Neural cell (in vitro differentiated cells): ENCODE data around the gene TTN. TPM values are rescaled to one million over a fixed set of nuclear protein-coding genes. Genes with fewer than 3 reads are reported as not detected.

Experiments
- H2AFZ ChIP-seq: fragments of 200-600, 300-800 bp; sonication (generic), shearing (Covaris generic); 2 replicates; pipeline ENCODE4 v1.6.0; 2014; ENCODE audit warnings: low read depth, mild to moderate bottlenecking, antibody characterized with exemption, low read length, moderate library complexity
- H3F3A ChIP-seq: fragments of 200-600 bp; shearing (Covaris generic); 2 replicates; pipeline ENCODE4 v1.6.1; 2016; ENCODE audit warnings: mild to moderate bottlenecking, moderate library complexity, mixed read lengths, antibody characterized with exemption, low read length; ENCODE audit not compliant: insufficient read depth, poor library complexity, severe bottlenecking
- H3K27ac ChIP-seq: fragments of 200-600, 300-800 bp; sonication (generic), shearing (Covaris generic); 2 replicates; pipeline ENCODE4 v1.5.1; 2014; ENCODE audit warnings: mild to moderate bottlenecking, low read length, moderate library complexity
- H3K27me3 ChIP-seq: fragments of 300-800, 200-600 bp; sonication (generic), shearing (Covaris generic); 2 replicates; pipeline ENCODE4 v1.6.0; 2014; ENCODE audit warnings: mild to moderate bottlenecking, low read depth, low read length, moderate library complexity; ENCODE audit not compliant: insufficient read depth
- H3K36me3 ChIP-seq: fragments of 300-800, 200-600 bp; sonication (generic), shearing (Covaris generic); 2 replicates; pipeline ENCODE4 v1.5.1; 2014; ENCODE audit warnings: mild to moderate bottlenecking, antibody characterized with exemption, low read length, moderate library complexity; ENCODE audit not compliant: insufficient read depth
- H3K4me2 ChIP-seq: fragments of 300-800, 200-600 bp; sonication (generic), shearing (Covaris generic); 2 replicates; pipeline ENCODE4 v1.6.0; 2014; ENCODE audit warnings: mild to moderate bottlenecking, low read length
- H3K4me3 ChIP-seq: fragments of 300-800, 200-600 bp; sonication (generic), shearing (Covaris generic); 2 replicates; pipeline ENCODE4 v1.5.1; 2014; ENCODE audit warnings: mild to moderate bottlenecking, low read length, moderate library complexity
- H3K79me2 ChIP-seq: fragments of 200-600 bp; shearing (Covaris generic); replicated peaks from 2 replicates; pipeline ENCODE4 v1.6.0; 2014; ENCODE audit warnings: mild to moderate bottlenecking, low read length, moderate library complexity; ENCODE audit not compliant: insufficient read depth
- H3K9ac ChIP-seq: fragments of 300-800, 200-600 bp; sonication (generic), shearing (Covaris generic); 2 replicates; pipeline ENCODE4 v1.6.1; 2016; ENCODE audit warnings: mild to moderate bottlenecking, low read length, mixed read lengths
- H3K9me2 ChIP-seq: fragments of 200-600 bp; shearing (Covaris generic); 2 replicates; pipeline ENCODE4 v1.6.1; 2016; ENCODE audit warnings: mild to moderate bottlenecking, low read length, mixed read lengths; ENCODE audit not compliant: insufficient read depth
- H3K9me3 ChIP-seq: fragments of 200-600, 300-800 bp; sonication (generic), shearing (Covaris generic); 2 replicates; pipeline ENCODE4 v1.6.1; 2016; ENCODE audit warnings: mild to moderate bottlenecking, mixed run types, low read length, moderate library complexity, mixed read lengths
- H4K20me1 ChIP-seq: fragments of 200-600 bp; shearing (Covaris generic); 2 replicates; pipeline ENCODE4 v1.6.1; 2016; ENCODE audit warnings: mild to moderate bottlenecking, mixed run types; ENCODE audit not compliant: insufficient read depth
- CTCF ChIP-seq: fragments of 450-650 bp; IDR thresholded peaks from 2 replicates; pipeline ENCODE4 v1.5.1; 2014; ENCODE audit warnings: antibody characterized with exemption, mild to moderate bottlenecking, moderate library complexity; ENCODE audit not compliant: poor library complexity, severe bottlenecking
- EP300 ChIP-seq: fragments of 450-650 bp; conservative IDR thresholded peaks from 2 replicates; pipeline ENCODE4 v1.6.1; 2014; ENCODE audit warnings: antibody characterized with exemption, mild to moderate bottlenecking, moderate library complexity; ENCODE audit not compliant: poor library complexity, severe bottlenecking
- EZH2 ChIP-seq: fragments of 200-600, 300-800 bp; shearing (Covaris generic), sonication (generic); IDR thresholded peaks from 2 replicates; pipeline ENCODE4 v1.6.1; 2014; ENCODE audit warnings: antibody characterized with exemption, low read length, borderline replicate concordance, mild to moderate bottlenecking; ENCODE audit not compliant: insufficient read depth, poor library complexity, severe bottlenecking
- MXI1 ChIP-seq: fragments of 450-650 bp; conservative IDR thresholded peaks from 2 replicates; pipeline ENCODE4 v1.6.1; 2014; ENCODE audit warnings: antibody characterized with exemption, mild to moderate bottlenecking; ENCODE audit not compliant: poor library complexity, severe bottlenecking
- POLR2AphosphoS5 ChIP-seq: IDR thresholded peaks from 2 replicates; pipeline ENCODE4 v1.6.1; 2012
- RAD21 ChIP-seq: fragments of 450-650 bp; conservative IDR thresholded peaks from 2 replicates; pipeline ENCODE4 v1.6.1; 2014; ENCODE audit warnings: antibody characterized with exemption, mild to moderate bottlenecking, moderate library complexity
- REST ChIP-seq: IDR thresholded peaks from 2 replicates; pipeline ENCODE4 v1.6.1; 2012; ENCODE audit warnings: borderline replicate concordance
- SMC3 ChIP-seq: fragments of 450-650 bp; conservative IDR thresholded peaks from 2 replicates; pipeline ENCODE4 v1.6.1; 2014; ENCODE audit warnings: antibody characterized with exemption, mild to moderate bottlenecking, moderate library complexity; ENCODE audit not compliant: poor library complexity
- TAF1 ChIP-seq: IDR thresholded peaks from 2 replicates; pipeline ENCODE4 v1.6.1; 2012; ENCODE audit warnings: low read depth
- polyA plus RNA-seq: library from polyadenylated mRNA; depleted of rRNA; stranded (reverse); fragments of >200 nt; gene quantifications from 2 replicates; pipeline ENCODE4 v1.2.3, GENCODE V29; 2014

The TTN gene
- polyA plus RNA-seq, 1 donor from 2014 or later, result 0.10 TPM

- TF ChIP-seq CTCF, result no peak
Observed at GRCh38 chr2:178584666-178585065, 222.6 kb downstream of the TTN start (continued).

- H3F3A ChIP-seq, result no peaks in the 10 kb centered on the region
- H3K79me2 ChIP-seq, result no peaks in the 10 kb centered on the region
- no peak overlapping the region for H3K9ac ChIP-seq
- H3K27ac ChIP-seq, result no peak overlapping the region
- no peak overlapping the region for H2AFZ ChIP-seq
- H3K4me2 ChIP-seq, result no peak overlapping the region
- no peak for TF ChIP-seq REST
- no peak for TF ChIP-seq EP300
- TF ChIP-seq SMC3, result no peak
- TF ChIP-seq EZH2, result no peak
- no peak for TF ChIP-seq RAD21
- no peak for TF ChIP-seq TAF1
- no peak for TF ChIP-seq POLR2AphosphoS5
- no peak for TF ChIP-seq CTCF
- no peak for TF ChIP-seq MXI1
- H3K4me3 ChIP-seq, result no peak overlapping the region
- no peaks in the 10 kb centered on the region for H4K20me1 ChIP-seq
- H3K27me3 ChIP-seq, result no peaks in the 10 kb centered on the region
- H3K9me3 ChIP-seq, result no peaks in the 10 kb centered on the region
- H3K9me2 ChIP-seq, result no peaks in the 10 kb centered on the region
- H3K36me3 ChIP-seq, result peaks cover 11% of the 10 kb centered on the region
Observed at GRCh38 chr2:178579006-178579405, 228.2 kb downstream of the TTN start.

- Histone ChIP-seq H3F3A (no peaks in the 10 kb centered on the region), H3K9ac (no peak overlapping the region), H2AFZ (no peak overlapping the region), H3K79me2 (no peaks in the 10 kb centered on the region), H3K27ac (no peak overlapping the region), H3K36me3 (peaks cover 13% of the 10 kb centered on the region), H3K27me3 (no peaks in the 10 kb centered on the region), H3K4me3 (no peak overlapping the region), H3K9me3 (no peaks in the 10 kb centered on the region), H4K20me1 (no peaks in the 10 kb centered on the region), H3K9me2 (no peaks in the 10 kb centered on the region), H3K4me2 (no peak overlapping the region)
- TF ChIP-seq RAD21 (no peak), REST (no peak), TAF1 (no peak), POLR2AphosphoS5 (no peak), CTCF (no peak), MXI1 (no peak), EP300 (no peak), SMC3 (no peak), EZH2 (no peak)
Observed at GRCh38 chr2:178574789-178575188, 232.4 kb downstream of the TTN start.
